GM18870 (cell line): ENCODE results near the gene SLC39A11.
"Not testable (repeated sequence)": the region's sequence is repeated elsewhere in the genome, so short reads cannot be mapped to it uniquely, and the experiment has no call there.

Experiments used
- ATAC-seq: cut with Tn5 transposase; IDR thresholded peaks from one replicate; pipeline ENCODE4 v1.9.1; 2021; ENCODE audit warnings: moderate library complexity; ENCODE audit not compliant: unreplicated experiment

SLC39A11 gene

DNA sequence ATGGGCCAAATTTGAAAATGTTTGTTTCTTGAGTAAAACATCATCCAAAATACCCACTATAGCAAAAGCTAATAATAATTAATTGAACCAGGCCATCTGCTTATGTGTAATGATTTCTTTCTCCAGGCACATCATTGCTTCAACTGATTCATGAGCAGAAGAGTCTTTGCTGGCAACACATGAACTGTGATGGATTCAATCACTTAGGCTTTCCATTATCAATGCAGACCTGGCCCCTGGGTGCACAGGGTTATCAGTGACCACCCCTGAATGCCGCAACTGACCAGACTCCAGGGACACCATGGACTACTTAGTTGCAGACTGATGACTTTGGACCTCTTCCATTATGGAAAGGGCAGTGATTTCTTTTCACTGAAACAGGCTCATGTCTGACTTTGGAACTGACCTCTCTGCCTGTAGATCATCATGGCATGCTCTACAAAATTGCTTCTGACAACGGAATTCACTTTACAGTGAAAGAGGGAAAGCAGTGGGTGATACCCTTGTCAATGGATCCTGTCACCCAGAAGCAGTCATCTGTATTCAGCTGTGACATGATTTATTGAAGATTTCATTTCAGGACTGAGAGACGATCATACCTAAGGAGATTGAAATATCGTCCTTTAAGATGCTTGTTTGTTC lies 448.8 kb downstream of the SLC39A11 start:
- no peak for ATAC-seq

DNA sequence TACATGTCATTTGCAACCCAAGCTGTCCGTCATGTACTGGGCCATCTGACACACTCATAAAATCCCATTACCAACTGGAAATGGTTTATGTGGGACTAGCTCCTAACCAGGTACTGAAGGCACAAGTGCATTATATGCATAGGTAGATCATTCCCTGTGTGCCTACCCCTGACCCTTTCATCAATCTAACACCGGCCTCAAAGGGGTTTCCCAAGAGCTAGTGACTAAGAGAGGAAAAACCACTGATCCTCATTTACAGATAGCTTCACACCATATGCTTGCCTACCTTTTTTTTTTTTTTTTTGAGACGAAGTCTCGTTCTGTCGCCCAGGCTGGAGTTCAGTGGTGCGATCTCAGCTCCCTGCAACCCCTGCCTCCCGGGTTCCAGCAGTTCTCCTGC lies 449.8 kb downstream of the SLC39A11 start:
- ATAC-seq, result no peak

DNA sequence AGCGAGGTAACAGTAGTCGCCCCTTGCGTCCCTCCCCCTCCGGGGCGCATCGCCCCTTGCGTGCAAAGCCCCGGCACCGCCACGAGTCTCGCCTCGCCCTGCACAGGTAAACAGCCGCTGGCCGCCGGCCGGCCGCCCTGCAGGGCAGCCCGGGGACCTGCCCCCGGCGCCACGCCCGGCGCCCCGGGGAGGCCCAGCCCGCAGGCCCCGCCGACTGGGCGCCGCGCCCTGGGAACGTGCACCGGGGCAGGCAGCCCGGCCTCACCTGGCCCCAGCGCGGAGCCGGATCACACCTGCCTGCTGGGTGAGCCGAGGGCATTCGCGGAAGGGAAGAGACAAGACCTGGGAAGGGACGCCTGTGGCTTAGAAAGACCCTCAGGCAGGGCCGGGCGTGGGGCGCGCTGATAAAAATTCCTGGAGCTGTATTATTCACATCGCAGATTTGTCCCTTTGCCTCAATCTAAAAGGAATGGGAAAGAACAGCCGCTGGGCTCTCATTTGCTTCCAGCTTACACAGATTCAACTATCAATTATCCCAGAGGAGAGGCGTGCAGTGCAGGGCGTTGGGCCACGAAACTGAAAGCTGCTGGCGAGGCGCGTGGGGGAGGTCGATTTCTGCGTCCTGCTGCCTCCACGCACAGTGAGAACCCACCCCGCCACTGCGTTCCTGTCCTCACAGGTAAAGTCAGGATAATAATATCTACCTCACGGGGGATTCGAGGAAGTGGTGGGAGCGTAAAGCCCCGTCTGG lies 451.9 kb downstream of the SLC39A11 start:
- ATAC-seq, result no peak

DNA sequence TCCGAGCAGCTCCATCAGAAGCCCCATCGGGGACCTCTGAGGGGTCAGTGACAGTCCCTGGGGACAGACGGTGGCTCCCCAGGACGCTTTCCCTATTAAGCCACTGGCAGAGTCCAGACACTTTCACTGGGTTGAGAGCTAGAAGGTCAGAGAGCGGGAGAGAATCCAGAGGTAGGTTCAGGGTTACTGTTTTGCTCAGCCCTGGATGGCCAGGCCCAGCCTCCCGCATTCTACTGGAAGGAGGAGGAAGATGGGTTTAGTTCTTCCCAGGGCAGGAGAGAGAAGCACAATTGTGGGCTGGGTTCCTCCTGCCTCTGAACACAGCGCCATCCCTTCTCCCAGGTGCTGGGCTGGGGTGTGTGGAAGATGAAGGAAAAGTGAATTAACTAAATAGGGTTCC lies 452.8 kb downstream of the SLC39A11 start:
- ATAC-seq, result no peak

- ATAC-seq, result not testable (repeated sequence)
Measured at GRCh38 chr17:72638932-72639331, 453.6 kb downstream of the SLC39A11 start.

DNA sequence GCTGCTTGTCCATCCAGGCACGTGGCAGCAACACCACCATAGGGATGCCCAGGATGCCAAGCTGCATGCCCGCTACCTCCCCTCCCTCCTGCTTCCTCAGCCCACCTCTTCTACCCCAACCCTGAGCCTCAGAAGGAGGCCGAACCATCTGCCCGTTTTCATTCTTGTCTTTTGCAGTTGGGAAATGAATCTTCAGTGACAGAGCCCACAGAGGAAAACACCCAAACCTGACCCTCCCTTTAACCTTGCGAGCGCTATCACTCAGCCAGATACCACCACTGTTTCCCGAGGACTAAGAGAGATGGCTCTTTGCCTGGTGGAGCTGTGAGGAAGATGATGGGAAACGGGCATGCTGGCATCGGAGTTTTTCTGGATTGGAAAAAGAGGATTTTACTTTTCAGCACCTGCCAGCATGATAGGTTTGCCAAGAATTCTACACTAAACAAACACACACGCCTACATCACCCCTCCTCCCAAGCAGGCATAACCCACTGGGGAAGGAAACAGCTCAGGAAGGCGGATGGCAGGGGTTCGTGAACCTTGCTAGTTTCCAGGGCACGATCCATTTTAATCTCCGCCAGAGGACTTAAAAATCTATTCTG lies 457.4 kb downstream of the SLC39A11 start:
- no peak for ATAC-seq

GRCh38 chr17:72634621-72635020 lies 457.9 kb downstream of the SLC39A11 start:
- no peak for ATAC-seq

DNA sequence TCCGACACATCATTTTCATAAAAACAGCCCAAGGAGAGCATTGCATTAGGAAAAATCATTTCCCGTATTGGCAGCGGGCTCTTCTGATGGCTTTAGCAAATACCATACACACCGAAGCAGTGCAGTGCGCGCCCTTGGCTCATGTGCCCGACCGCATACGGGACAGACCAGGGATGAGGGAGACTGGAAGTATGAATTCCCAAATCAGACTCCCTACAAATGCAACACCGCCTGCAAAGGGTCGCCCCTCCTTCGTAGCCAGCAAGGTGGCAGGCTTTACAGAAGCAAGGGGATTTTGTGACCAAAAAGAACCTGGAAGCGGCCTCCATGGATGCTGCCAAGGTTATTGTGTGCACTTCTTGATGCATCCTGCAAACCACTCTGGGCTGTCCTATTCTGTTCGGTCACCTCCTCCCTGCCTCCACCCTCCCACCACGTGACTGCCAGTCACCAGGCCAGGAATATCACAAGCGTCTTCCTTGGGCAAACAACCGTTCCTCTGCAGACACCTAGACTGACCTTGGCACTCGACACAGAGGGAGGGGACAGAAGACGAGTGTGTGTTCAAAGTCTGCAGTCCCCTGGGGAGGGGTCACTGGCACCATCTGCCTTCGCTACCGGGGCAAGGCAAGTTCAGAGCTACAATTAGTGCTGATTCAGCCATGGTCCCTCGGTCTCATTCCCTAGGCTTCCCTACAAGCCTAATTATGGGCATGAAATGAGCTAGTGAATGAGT lies 460.4 kb downstream of the SLC39A11 start:
- no peak for ATAC-seq

GRCh38 chr17:72631568-72631948 lies 460.9 kb downstream of the SLC39A11 start:
- no peak for ATAC-seq

DNA sequence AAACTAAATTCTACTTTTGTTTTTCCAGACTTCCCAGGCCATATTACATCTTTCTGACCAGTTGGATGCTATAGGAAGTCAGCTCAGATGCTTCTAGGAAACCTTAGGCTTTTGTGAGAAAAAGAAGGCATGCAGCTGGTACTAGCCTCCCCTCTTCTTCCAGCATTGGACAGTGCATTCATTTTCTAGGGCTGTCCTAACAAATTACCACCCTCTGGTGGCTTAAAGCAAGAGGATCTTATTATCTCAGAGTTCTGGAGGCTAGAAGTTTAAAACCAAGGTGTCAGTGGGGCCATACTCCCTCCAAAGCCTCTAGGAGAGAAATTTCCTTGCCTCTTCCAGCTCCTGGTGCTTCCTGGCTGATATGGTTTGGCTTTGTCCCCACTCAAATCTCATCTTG lies 467.8 kb downstream of the SLC39A11 start:
- ATAC-seq, result no peak

DNA sequence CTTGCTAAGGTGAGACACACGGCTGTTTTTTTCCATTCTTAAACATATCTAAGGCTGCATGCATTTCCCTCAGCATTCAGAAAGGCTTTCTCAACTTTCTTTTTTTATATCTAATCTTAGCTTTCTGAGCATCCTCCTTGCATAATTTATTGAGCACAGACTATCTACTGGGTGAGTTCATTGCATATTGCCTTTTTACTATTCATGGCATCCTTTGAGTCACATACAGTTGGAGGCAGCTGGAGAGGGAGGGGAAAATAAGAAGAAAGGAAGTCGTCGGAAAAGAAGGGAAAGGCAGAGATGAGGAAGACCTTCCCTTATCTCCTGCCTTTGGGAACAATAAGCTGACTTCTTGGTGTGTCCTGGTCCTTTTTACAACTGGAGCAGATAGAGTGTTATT lies 468.3 kb downstream of the SLC39A11 start:
- ATAC-seq, result no peak

DNA sequence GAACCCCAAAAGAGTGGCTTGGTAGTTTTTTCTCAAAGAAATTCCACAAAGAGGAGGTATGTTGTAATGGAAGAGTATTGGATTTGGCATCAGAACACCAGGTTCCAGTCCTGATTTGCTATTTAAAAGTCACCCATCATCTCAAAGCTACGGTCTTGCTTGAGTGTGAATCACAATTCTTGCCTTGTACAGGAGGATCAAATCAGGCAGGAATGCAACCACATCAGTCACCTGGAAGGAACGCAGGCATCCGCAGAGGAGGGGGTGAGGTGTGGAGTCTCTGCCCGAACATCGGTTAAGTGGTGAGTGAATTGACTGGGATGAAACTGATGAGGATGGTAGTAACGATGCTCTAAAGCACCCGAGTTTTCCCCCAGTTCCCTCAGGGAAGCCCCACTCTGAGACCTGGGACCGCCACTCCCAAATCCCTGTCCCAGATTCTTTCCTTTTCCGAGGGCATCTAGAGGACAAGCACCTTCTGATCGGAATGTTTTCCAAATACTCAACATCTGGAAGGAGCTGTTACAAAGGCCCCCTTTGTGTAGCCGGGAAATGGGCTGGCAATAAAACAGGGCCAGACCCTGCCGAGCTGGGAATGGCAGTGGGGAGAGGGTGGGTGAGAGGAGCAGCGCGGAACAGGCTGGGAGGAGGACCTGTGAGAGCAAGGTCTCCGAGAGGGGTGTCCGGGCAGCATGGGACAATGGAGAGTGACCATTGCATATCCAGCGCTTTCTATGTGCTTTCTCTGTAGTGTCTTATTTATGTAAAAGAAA lies 469.6 kb downstream of the SLC39A11 start:
- no peak for ATAC-seq

DNA sequence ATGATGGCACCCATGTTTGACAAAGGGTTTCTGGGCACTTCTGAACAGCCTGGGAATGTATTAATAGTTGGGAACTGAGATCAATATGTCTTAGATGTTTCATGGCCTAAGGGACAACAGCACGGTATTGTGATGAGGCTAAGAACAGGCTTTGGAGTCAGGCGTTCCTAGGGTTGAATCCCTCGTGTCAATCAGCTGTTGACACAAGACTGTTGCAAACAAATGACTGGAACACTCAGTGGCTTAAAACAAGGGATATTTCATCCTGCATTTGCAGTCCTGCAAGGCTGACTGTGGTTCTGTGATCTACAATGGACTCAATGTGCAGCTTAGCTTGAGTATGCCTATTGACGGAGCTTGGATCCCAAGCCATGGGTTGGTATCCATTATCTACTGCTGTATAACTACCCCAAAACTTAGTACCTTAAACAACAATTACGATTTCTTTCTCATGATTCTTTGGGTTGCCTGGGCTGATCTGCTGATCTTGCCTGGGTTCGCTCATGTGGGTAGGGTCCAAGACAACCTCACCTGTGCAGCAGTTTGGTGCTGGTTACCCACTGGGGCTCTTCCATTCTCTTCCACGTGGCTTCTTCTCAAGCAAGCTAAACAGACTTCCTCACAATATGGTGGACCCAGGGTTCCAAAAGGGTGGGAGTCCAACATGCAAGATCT lies 472.4 kb downstream of the SLC39A11 start:
- no peak for ATAC-seq

- ATAC-seq, result peak; percentile 82
Measured at GRCh38 chr17:72618001-72618509, 474.4 kb downstream of the SLC39A11 start.

DNA sequence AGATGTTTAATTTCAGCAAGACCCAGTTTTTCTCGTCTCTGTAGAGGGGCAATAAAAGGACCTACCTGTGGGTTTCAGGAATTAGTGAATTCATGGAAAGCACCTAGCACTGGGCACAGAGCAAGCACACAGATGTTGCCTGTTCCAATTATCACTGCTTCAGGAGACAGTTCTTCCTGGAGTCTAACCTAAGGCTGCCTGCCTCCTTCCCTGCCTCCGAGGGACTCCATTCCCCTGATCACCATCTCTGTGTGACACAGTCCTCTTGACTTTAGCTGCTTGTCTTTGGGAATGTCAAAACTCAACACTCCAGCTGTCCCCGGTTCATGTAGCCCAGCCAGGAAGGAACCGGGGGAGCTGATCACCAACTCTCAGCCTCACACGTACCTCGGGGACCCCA lies 474.9 kb downstream of the SLC39A11 start:
- ATAC-seq, result no peak

DNA sequence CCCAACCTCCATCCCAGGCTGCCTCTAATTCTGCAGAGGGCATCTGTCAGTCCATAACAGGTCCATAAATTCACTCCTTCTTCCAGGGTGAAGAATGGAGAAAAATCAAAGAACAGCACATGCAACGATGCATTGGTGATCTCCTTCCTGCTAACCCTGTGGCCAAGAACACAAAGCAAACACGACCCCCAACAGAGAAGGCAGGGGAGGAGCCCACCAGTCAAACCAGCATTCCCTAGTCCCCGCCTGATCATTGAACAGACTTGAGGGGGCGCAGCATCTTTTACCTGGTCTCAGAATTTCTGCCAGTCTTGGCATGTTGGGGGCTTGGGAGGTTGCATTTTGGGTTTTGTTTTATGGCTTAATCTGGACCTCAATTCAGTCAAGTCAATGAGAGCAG lies 476.0 kb downstream of the SLC39A11 start:
- no peak for ATAC-seq

DNA sequence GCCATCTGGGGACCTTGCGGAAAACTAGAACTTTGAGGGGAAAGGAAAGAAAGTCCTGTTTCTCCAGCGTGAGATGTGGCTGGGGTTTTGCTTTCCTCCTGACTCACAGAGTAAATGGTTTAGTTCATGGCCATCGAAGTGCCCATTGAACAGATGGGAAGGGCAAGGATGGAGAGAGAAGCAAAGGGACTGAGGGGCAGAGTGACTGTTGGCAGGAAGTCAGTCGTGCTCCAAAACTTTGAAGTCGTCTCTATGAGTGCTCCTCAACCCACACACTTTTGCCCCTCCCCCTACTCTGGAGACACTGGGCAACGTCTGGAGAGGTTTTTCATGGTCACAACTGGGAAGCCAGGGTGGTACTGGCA lies 476.9 kb downstream of the SLC39A11 start:
- ATAC-seq, result no peak

DNA sequence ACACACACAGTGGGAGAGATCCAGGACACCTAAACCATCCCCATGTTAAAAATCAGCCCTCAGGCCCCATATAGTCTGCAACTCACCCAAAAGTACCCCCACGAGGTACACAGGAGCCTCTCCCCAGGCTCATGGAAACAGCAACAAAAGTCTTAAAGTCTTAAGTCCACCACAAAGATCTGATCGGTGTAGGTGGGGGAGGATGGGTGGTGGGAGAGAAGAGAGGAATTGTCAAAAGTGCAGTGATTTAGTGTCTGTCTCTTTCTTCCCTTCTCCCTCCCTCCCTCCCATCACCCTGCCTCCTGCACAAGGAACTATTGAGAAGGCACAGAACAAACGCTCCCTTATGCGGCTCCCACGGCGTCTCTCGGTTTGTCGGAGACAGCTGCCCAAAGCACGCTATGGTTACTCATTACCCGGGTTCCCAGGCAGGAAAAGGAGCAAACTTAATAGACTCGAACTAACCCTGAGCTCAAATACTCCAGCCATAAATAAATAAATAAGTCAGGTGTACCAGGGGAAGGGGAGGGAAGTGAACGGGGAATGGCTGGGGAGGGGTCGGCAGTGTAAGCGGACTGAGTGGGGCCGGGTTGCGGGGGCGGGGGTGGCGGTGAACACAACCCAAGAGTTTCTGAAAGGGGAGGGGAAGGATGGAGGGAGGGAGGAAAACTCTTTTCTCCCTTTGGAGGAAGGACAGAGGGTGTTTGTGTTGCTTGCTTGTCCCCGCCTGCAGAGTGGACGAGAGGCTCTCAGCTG lies 477.4 kb downstream of the SLC39A11 start:
- ATAC-seq, result peak; percentile 29

GRCh38 chr17:72614476-72614870 lies 478.0 kb downstream of the SLC39A11 start:
- no peak for ATAC-seq
